Right lung (tissue), 5 donors: ENCODE measurements around the gene COPZ1. TPM values are rescaled to one million over a fixed set of nuclear protein-coding genes. Genes with fewer than 3 reads are reported as not detected.
"Not testable (repeated sequence)": the region's sequence is repeated elsewhere in the genome, so short reads cannot be mapped to it uniquely, and the experiment has no call there.

Experiments used
- DNase-seq, 2 donors: peaks; one replicate each; pipeline ENCODE4 v3.0.0-alpha.2; 2013
- polyA plus RNA-seq, 5 donors: library from polyadenylated mRNA; unstranded; fragments of 120-200 nt; gene quantifications; one replicate each; pipeline versions ENCODE4 v1.2.1 to v1.2.3, GENCODE V29; 2013; ENCODE audit warnings: inconsistent platforms in 1 of 5, low replicate concordance in 1 of 5; ENCODE audit not compliant: insufficient read length in 5 of 5, insufficient read depth in 1 of 5

Gene COPZ1
- polyA plus RNA-seq, 5 donors: 204 to 224 (median 218) TPM

GRCh38 chr12:54328595-54329337, 3.8 kb downstream of the COPZ1 start:
- no peak for DNase-seq

GRCh38 chr12:54329759-54330158, 4.8 kb downstream of the COPZ1 start:
- no peak for DNase-seq

- no peak for DNase-seq
Measured at GRCh38 chr12:54330442-54330841, 5.5 kb downstream of the COPZ1 start.

GRCh38 chr12:54331461-54331860, 6.5 kb downstream of the COPZ1 start:
- no peak for DNase-seq

GRCh38 chr12:54333420-54334034, 8.6 kb downstream of the COPZ1 start:
- no peak for DNase-seq

GRCh38 chr12:54337280-54337842, 12.4 kb downstream of the COPZ1 start:
- DNase-seq: peak; percentile 62 to 63

- no peak for DNase-seq
Measured at GRCh38 chr12:54337854-54338650, 13.1 kb downstream of the COPZ1 start.

GRCh38 chr12:54338698-54339296, 13.9 kb downstream of the COPZ1 start:
- no peak for DNase-seq

- DNase-seq: no peak
Measured at GRCh38 chr12:54340846-54341245, 15.9 kb downstream of the COPZ1 start.

GRCh38 chr12:54341378-54342300, 16.7 kb downstream of the COPZ1 start:
- DNase-seq: no peak

GRCh38 chr12:54349036-54349435, 24.1 kb downstream of the COPZ1 start:
- DNase-seq: no peak

GRCh38 chr12:54349679-54350078, 24.7 kb downstream of the COPZ1 start:
- no peak for DNase-seq

GRCh38 chr12:54350743-54351142, 25.8 kb downstream of the COPZ1 start:
- DNase-seq: no peak

GRCh38 chr12:54351341-54351740, 26.4 kb downstream of the COPZ1 start:
- DNase-seq: no peak

GRCh38 chr12:54352022-54352531, 27.1 kb downstream of the COPZ1 start:
- DNase-seq: peak in 1 of 2 donors; percentile 56

- DNase-seq: no peak
Measured at GRCh38 chr12:54352891-54353874, 28.3 kb downstream of the COPZ1 start.

- not testable (repeated sequence) for DNase-seq
Measured at GRCh38 chr12:54354271-54354670, 29.3 kb downstream of the COPZ1 start.

- no peak for DNase-seq
Measured at GRCh38 chr12:54355104-54355815, 30.3 kb downstream of the COPZ1 start.

- DNase-seq: no peak
Measured at GRCh38 chr12:54356228-54356627, 31.3 kb downstream of the COPZ1 start.
